H9 (cell line): ENCODE results near the gene MEGF10. TPM values are rescaled to one million over a fixed set of nuclear protein-coding genes. Genes with fewer than 3 reads are reported as not detected.

Source experiments
- DNase-seq: peaks from one replicate; pipeline ENCODE4 v3.0.0-alpha.2; 2017
- H2AFZ ChIP-seq: one replicate; pipeline ENCODE4 v1.6.1; 2013; ENCODE audit warnings: mild to moderate bottlenecking, low read length, control low read depth, moderate library complexity
- H2AK5ac ChIP-seq: 2 replicates; pipeline ENCODE4 v1.6.1; 2013; ENCODE audit warnings: low read length, control low read depth, mixed read lengths; ENCODE audit not compliant: insufficient read length
- H2BK120ac ChIP-seq: one replicate; pipeline ENCODE4 v1.6.1; 2013; ENCODE audit warnings: low read depth, mild to moderate bottlenecking, low read length, control low read depth, inconsistent platforms; ENCODE audit not compliant: poor library complexity, severe bottlenecking
- H2BK12ac ChIP-seq: 2 replicates; pipeline ENCODE4 v1.6.1; 2013; ENCODE audit warnings: low read length, control low read depth, mixed read lengths, low read depth; ENCODE audit not compliant: insufficient read length
- H2BK15ac ChIP-seq: 2 replicates; pipeline ENCODE4 v1.6.1; 2013; ENCODE audit warnings: low read depth, low read length, control low read depth
- H2BK20ac ChIP-seq: one replicate; pipeline ENCODE4 v1.6.1; 2013; ENCODE audit warnings: low read depth, mild to moderate bottlenecking, low read length, control low read depth, inconsistent platforms; ENCODE audit not compliant: poor library complexity, severe bottlenecking
- H2BK5ac ChIP-seq: 2 replicates; pipeline ENCODE4 v1.6.1; 2013; ENCODE audit warnings: low read length, control low read depth, mixed read lengths; ENCODE audit not compliant: insufficient read length
- H3K14ac ChIP-seq: 2 replicates; pipeline ENCODE4 v1.6.1; 2013; ENCODE audit warnings: low read length, control low read depth; ENCODE audit not compliant: insufficient read depth
- H3K18ac ChIP-seq: 2 replicates; pipeline ENCODE4 v1.6.1; 2013; ENCODE audit warnings: low read depth, mild to moderate bottlenecking, mixed read lengths, low read length, control low read depth; ENCODE audit not compliant: insufficient read length
- H3K23ac ChIP-seq: 2 replicates; pipeline ENCODE4 v1.6.1; 2013; ENCODE audit warnings: low read length, control low read depth, mixed read lengths, low read depth; ENCODE audit not compliant: insufficient read length
- H3K23me2 ChIP-seq: 2 replicates; pipeline ENCODE4 v1.6.1; 2013; ENCODE audit warnings: low read depth, mild to moderate bottlenecking, mixed read lengths, low read length, control low read depth; ENCODE audit not compliant: insufficient read length, poor library complexity, severe bottlenecking
- H3K27ac ChIP-seq: 2 replicates; pipeline ENCODE4 v1.5.1; 2013; ENCODE audit warnings: low read length, control low read depth, mixed read lengths, low read depth; ENCODE audit not compliant: insufficient read length
- H3K27me3 ChIP-seq: 2 replicates; pipeline ENCODE4 v1.6.1; 2013; ENCODE audit warnings: low read length, control low read depth, inconsistent platforms; ENCODE audit not compliant: insufficient read depth
- H3K4ac ChIP-seq: 2 replicates; pipeline ENCODE4 v1.6.1; 2013; ENCODE audit warnings: low read depth, mild to moderate bottlenecking, control low read depth, inconsistent platforms, low read length, moderate library complexity
- H3K4me1 ChIP-seq: 2 replicates; pipeline ENCODE4 v1.6.1; 2013; ENCODE audit warnings: low read length, control low read depth, inconsistent platforms; ENCODE audit not compliant: insufficient read depth
- H3K4me2 ChIP-seq: 2 replicates; pipeline ENCODE4 v1.6.1; 2013; ENCODE audit warnings: low read length, control low read depth, mixed read lengths; ENCODE audit not compliant: insufficient read length, insufficient read depth
- H3K56ac ChIP-seq: 2 replicates; pipeline ENCODE4 v1.6.1; 2013; ENCODE audit warnings: low read depth, mild to moderate bottlenecking, mixed read lengths, low read length, control low read depth; ENCODE audit not compliant: insufficient read length
- H3K79me1 ChIP-seq: 2 replicates; pipeline ENCODE4 v1.6.1; 2013; ENCODE audit warnings: low read depth, mild to moderate bottlenecking, moderate library complexity, low read length, control low read depth, inconsistent platforms; ENCODE audit not compliant: insufficient read depth, poor library complexity, severe bottlenecking
- H3K79me2 ChIP-seq: 2 replicates; pipeline ENCODE4 v1.6.1; 2013; ENCODE audit warnings: low read length, control low read depth, inconsistent platforms; ENCODE audit not compliant: insufficient read depth
- H3K9ac ChIP-seq: 2 replicates; pipeline ENCODE4 v1.6.1; 2013; ENCODE audit warnings: low read length, control low read depth, mixed read lengths; ENCODE audit not compliant: insufficient read length; ENCODE audit errors: extremely low read depth
- H3K9me3 ChIP-seq: one replicate; pipeline ENCODE4 v1.6.1; 2013; ENCODE audit warnings: low read depth, low read length, inconsistent platforms; ENCODE audit not compliant: control insufficient read depth
- H3T11ph ChIP-seq: one replicate; pipeline ENCODE4 v1.6.1; 2013; ENCODE audit warnings: mild to moderate bottlenecking, low read length, control low read depth, inconsistent platforms
- H4K20me1 ChIP-seq: one replicate; pipeline ENCODE4 v1.6.1; 2013; ENCODE audit not compliant: control insufficient read depth, insufficient read length, insufficient read depth
- H4K5ac ChIP-seq: 2 replicates; pipeline ENCODE4 v1.6.1; 2013; ENCODE audit warnings: low read depth, mild to moderate bottlenecking, mixed read lengths, low read length, control low read depth; ENCODE audit not compliant: insufficient read length
- H4K8ac ChIP-seq: replicated peaks from 2 replicates; pipeline ENCODE4 v1.6.1; 2013; ENCODE audit warnings: low read length, control low read depth, mixed read lengths, low read depth; ENCODE audit not compliant: insufficient read length
- H4K91ac ChIP-seq: 2 replicates; pipeline ENCODE4 v1.6.1; 2013; ENCODE audit warnings: low read depth, mild to moderate bottlenecking, moderate library complexity, mixed read lengths, low read length, control low read depth; ENCODE audit not compliant: insufficient read length
- H3K27ac Mint-ChIP-seq, 3 experiments: 2 replicates in 2 of 3; 3 replicates in 1 of 3; pipeline ENCODE4 v1.8.0; 2020 to 2021; ENCODE audit warnings: mixed read lengths in 3 of 3, mild to moderate bottlenecking in 1 of 3, moderate library complexity in 1 of 3
- H3K27me3 Mint-ChIP-seq: 2 replicates; pipeline ENCODE4 v1.8.0; 2021; ENCODE audit warnings: low read depth, mild to moderate bottlenecking, moderate library complexity, mixed read lengths
- H3K36me3 Mint-ChIP-seq, 3 experiments: 2 replicates in 2 of 3; 3 replicates in 1 of 3; pipeline ENCODE4 v1.8.0; 2020 to 2021; ENCODE audit warnings: low read depth in 3 of 3, mixed read lengths in 3 of 3; ENCODE audit not compliant: insufficient read depth in 1 of 3
- H3K4me1 Mint-ChIP-seq, 2 experiments: 2 replicates each; pipeline ENCODE4 v1.8.0; 2020; ENCODE audit warnings: mixed read lengths in 2 of 2
- H3K4me3 Mint-ChIP-seq, 2 experiments: 2 replicates in 1 of 2; 3 replicates in 1 of 2; pipeline ENCODE4 v1.8.0; 2020 to 2021; ENCODE audit warnings: mild to moderate bottlenecking in 2 of 2, mixed read lengths in 2 of 2, moderate library complexity in 1 of 2
- H3K9me3 Mint-ChIP-seq, 2 experiments: 2 replicates in 1 of 2; 3 replicates in 1 of 2; pipeline ENCODE4 v1.8.0; 2020; ENCODE audit warnings: mild to moderate bottlenecking in 2 of 2, mixed read lengths in 2 of 2, moderate library complexity in 1 of 2
- CTCF ChIP-seq: fragments of 200-600 bp; sonication (generic); conservative IDR thresholded peaks from 3 replicates; pipeline ENCODE4 v1.8.0; 2021; ENCODE audit warnings: antibody characterized with exemption, mild to moderate bottlenecking
- WGBS: extraction: QIAGEN DNeasy Blood & Tissue Kit; methylation state at CpG from one replicate; pipeline ENCODE4 v1.1.7; 2013; ENCODE audit warnings: missing lambda C conversion rate, low lambda C conversion rate, mixed read lengths; ENCODE audit not compliant: insufficient read length; ENCODE audit errors: extremely low coverage; 5-methylcytosine and 5-hydroxymethylcytosine counted together
- total RNA-seq: library from RNA; stranded (reverse); gene quantifications from 2 replicates; pipeline ENCODE4 v1.2.1, GENCODE V29; 2021

Gene MEGF10
- total RNA-seq, 1 experiment from 2014 or later: 36.5 TPM

- H3K18ac ChIP-seq: no peak overlapping the region
- no peak overlapping the region for H3K4me3 Mint-ChIP-seq
- no peak for TF ChIP-seq CTCF
- no peak overlapping the region for H4K5ac ChIP-seq
- H3K9me3 Mint-ChIP-seq: peaks cover 13 to 23% of the 10 kb centered on the region in 2 experiments
- no CpG with 5 or more reads among the region's 2 CpGs for WGBS
- H3K27me3 ChIP-seq: no peaks in the 10 kb centered on the region
- H3K36me3 Mint-ChIP-seq: peaks cover 1 to 24% (median 1%) of the 10 kb centered on the region in 3 experiments; a peak in 5 of 7 replicates
- DNase-seq: no peak
- H2BK5ac ChIP-seq: no peak overlapping the region
- no peak overlapping the region for H3K9ac ChIP-seq
- H4K20me1 ChIP-seq: no peaks in the 10 kb centered on the region
- H2BK120ac ChIP-seq: no peak overlapping the region
- no peak overlapping the region for H3K23ac ChIP-seq
- H2AFZ ChIP-seq: no peak overlapping the region
- no peak overlapping the region for H3K56ac ChIP-seq
- no peak overlapping the region for H2BK20ac ChIP-seq
- H3T11ph ChIP-seq: no peak overlapping the region
- H3K23me2 ChIP-seq: no peaks in the 10 kb centered on the region
- H2BK12ac ChIP-seq: no peak overlapping the region
- H3K27me3 Mint-ChIP-seq: no peaks in the 10 kb centered on the region; the same call in 1 of the 2 replicates
- H3K4me2 ChIP-seq: no peak overlapping the region
- no peaks in the 10 kb centered on the region for H3K79me1 ChIP-seq
- H2AK5ac ChIP-seq: no peak overlapping the region
- H3K14ac ChIP-seq: no peak overlapping the region
- H4K8ac ChIP-seq: no peak overlapping the region
- no peak overlapping the region for H3K27ac Mint-ChIP-seq
- no peak overlapping the region for H3K4ac ChIP-seq
- no peaks in the 10 kb centered on the region for H3K9me3 ChIP-seq
- H4K91ac ChIP-seq: no peak overlapping the region
- peaks cover 2 to 4% of the 10 kb centered on the region in 2 experiments; a peak in 3 of 4 replicates for H3K4me1 Mint-ChIP-seq
- no peaks in the 10 kb centered on the region for H3K79me2 ChIP-seq
- no peak overlapping the region for H3K27ac ChIP-seq
- no peak overlapping the region for H2BK15ac ChIP-seq
- H3K4me1 ChIP-seq: no peaks in the 10 kb centered on the region; the same call in 1 of the 2 replicates
Measured at GRCh38 chr5:127275641-127276193, 14.9 kb upstream of the MEGF10 start.
